Measurements from ENCODE around the gene TSPAN2. TPM values are rescaled to one million over a fixed set of nuclear protein-coding genes. Genes with fewer than 3 reads are reported as not detected.

The TSPAN2 gene
- total RNA-seq, 1 donor from 2014 or later = 4.3 TPM

DNA sequence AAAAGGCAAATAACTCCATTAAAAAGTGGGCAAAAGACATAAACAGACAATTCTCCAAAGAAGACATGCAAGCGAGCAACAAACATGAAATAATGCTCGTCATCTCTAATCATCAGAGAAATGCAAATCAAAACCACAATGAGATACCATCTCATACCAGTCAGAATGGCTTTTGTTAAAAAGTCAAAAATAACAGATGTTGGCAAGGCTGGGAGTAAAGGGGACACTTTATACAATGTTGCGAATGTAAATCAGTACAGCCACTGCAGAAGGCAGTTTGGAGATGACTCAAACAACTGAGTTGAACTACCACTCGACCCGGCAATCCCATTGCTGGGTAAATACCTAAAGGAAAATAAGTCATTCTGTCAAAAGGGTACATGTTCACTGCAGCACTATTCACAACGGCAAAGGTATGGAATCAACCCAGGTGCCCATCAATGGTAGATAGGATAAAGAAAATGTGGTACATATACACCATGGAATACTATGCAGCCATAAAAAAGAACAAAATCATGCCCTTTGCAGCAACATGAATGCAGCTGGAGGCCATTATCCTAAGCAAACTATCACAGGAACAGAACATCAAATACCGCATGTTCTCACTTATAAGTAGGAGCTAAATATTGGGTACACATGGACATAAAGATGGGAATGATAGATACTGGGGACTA is 25.9 kb downstream of the TSPAN2 start:
- intact Hi-C loops (cut with DNase I) = no loop called here
- Histone ChIP-seq H3K4me3 (no peak overlapping the region), H3K4me1 (peaks cover 8% of the 10 kb centered on the region), H3K36me3 (no peaks in the 10 kb centered on the region), H3K27me3 (ENCODE audit: low read depth) (no peaks in the 10 kb centered on the region), H3K9me3 (no peaks in the 10 kb centered on the region), H3K27ac (peak overlapping the region; percentile 7)
- TF ChIP-seq, protein P1, sequence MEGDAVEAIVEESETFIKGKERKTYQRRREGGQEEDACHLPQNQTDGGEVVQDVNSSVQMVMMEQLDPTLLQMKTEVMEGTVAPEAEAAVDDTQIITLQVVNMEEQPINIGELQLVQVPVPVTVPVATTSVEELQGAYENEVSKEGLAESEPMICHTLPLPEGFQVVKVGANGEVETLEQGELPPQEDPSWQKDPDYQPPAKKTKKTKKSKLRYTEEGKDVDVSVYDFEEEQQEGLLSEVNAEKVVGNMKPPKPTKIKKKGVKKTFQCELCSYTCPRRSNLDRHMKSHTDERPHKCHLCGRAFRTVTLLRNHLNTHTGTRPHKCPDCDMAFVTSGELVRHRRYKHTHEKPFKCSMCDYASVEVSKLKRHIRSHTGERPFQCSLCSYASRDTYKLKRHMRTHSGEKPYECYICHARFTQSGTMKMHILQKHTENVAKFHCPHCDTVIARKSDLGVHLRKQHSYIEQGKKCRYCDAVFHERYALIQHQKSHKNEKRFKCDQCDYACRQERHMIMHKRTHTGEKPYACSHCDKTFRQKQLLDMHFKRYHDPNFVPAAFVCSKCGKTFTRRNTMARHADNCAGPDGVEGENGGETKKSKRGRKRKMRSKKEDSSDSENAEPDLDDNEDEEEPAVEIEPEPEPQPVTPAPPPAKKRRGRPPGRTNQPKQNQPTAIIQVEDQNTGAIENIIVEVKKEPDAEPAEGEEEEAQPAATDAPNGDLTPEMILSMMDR (IDR thresholded peaks at IDR 0.05) = no peak
- DNase-seq (no peak), ATAC-seq (no peak)

GRCh38 chr1:115062542-115063004 is 26.7 kb downstream of the TSPAN2 start:
- H3K36me3 ChIP-seq = no peaks in the 10 kb centered on the region
- H3K27ac ChIP-seq = peak overlapping the region; percentile 7
- TF ChIP-seq, protein P1 (IDR thresholded peaks at IDR 0.05) = no peak
- no peak overlapping the region for H3K4me3 ChIP-seq
- H3K9me3 ChIP-seq = no peaks in the 10 kb centered on the region
- DNase-seq (peak; percentile 70), ATAC-seq (peak; percentile 90 to 93)
- H3K4me1 ChIP-seq = peaks cover 8% of the 10 kb centered on the region
- intact Hi-C loops (cut with DNase I) = no loop called here
- no peaks in the 10 kb centered on the region for H3K27me3 ChIP-seq (ENCODE audit: low read depth)

- H3K36me3 ChIP-seq = no peaks in the 10 kb centered on the region
- H3K4me3 ChIP-seq = no peak overlapping the region
- H3K27ac ChIP-seq = no peak overlapping the region
- ATAC-seq (no peak), DNase-seq (no peak)
- intact Hi-C loops (cut with DNase I) = no loop called here
- no peaks in the 10 kb centered on the region for H3K9me3 ChIP-seq
- TF ChIP-seq, protein P1 (IDR thresholded peaks at IDR 0.05) = no peak
- peaks cover 8% of the 10 kb centered on the region for H3K4me1 ChIP-seq
- H3K27me3 ChIP-seq (ENCODE audit: low read depth) = no peaks in the 10 kb centered on the region
Measured at GRCh38 chr1:115060501-115060900, 28.8 kb downstream of the TSPAN2 start.

GRCh38 chr1:115059316-115059715 is 30.0 kb downstream of the TSPAN2 start:
- Histone ChIP-seq H3K27me3 (ENCODE audit: low read depth) (no peaks in the 10 kb centered on the region), H3K4me1 (peaks cover 8% of the 10 kb centered on the region), H3K27ac (no peak overlapping the region), H3K9me3 (no peaks in the 10 kb centered on the region), H3K36me3 (no peaks in the 10 kb centered on the region), H3K4me3 (no peak overlapping the region)
- TF ChIP-seq, protein P1 (IDR thresholded peaks at IDR 0.05) = no peak
- intact Hi-C loops (cut with DNase I) = no loop called here
- ATAC-seq (no peak), DNase-seq (no peak)

GRCh38 chr1:115057661-115058254 is 31.5 kb downstream of the TSPAN2 start:
- Histone ChIP-seq H3K4me1 (peaks cover 8% of the 10 kb centered on the region), H3K4me3 (no peak overlapping the region), H3K27ac (no peak overlapping the region), H3K36me3 (no peaks in the 10 kb centered on the region), H3K9me3 (no peaks in the 10 kb centered on the region), H3K27me3 (ENCODE audit: low read depth) (no peaks in the 10 kb centered on the region)
- TF ChIP-seq, protein P1 (IDR thresholded peaks at IDR 0.05) = no peak
- intact Hi-C loops (cut with DNase I) = no loop called here
- DNase-seq = no peak
- ATAC-seq = no peak

Data from lower lobe of right lung (tissue), 2 donors.